ENCODE results near the gene KNSTRN. TPM values are rescaled to one million over a fixed set of nuclear protein-coding genes. Genes with fewer than 3 reads are reported as not detected.
A peak's percentile ranks its signal among the peaks of the same experiment; 100 is the strongest.

KNSTRN gene
- total RNA-seq, 1 experiment from 2014 or later: 117 TPM

DNA sequence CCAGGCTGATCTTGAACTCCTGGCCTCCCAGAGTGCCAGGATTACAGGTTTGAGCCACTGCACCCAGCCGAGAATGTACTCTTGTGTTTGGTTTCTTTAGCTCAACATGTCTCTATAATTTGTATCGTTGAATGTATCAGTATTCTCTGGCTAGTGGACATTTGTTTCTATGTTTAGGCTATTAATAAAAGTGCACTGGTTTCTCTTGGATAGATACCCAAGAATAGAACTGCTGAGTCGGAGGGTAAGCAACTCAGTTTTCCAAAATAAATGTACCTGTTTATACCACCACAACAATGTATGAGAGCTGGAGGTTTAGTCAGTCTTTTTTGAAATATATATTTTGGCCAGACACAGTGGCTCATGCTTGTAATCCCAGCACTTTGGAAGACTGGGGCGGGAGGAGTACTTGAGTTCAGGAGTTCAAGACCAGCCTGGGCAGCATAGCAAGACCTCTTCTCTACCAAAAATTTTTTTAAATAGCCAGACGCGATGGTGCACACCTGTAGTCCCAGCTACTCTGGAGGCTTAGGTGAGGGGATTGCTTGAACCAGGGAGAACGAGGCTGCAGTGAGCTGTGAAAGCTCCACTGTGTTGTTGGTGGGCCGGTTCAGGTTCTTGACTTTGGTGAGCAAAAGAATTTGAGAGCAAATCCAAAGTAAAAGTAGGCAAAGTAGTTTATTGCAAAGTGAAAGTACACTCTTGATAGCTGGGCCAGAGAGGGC, 15.3 kb downstream of the KNSTRN start:
- DNase-seq (ENCODE audit: low spot score): no peak

GRCh38 chr15:40398413-40398873, 15.9 kb downstream of the KNSTRN start:
- DNase-seq (ENCODE audit: low spot score): no peak

GRCh38 chr15:40399370-40399769, 16.8 kb downstream of the KNSTRN start:
- DNase-seq (ENCODE audit: low spot score): no peak

- DNase-seq (ENCODE audit: low spot score): peak; percentile 89
Observed at GRCh38 chr15:40405501-40406381, 23.2 kb downstream of the KNSTRN start, which contains the start of gene IVD. TSS of gene IVD (plus strand) at chr15:40405795. CDS start at chr15:40405828, 33 bp downstream.

GRCh38 chr15:40407330-40407990, 24.9 kb downstream of the KNSTRN start:
- no peak for DNase-seq (ENCODE audit: low spot score)

- no peak for DNase-seq (ENCODE audit: low spot score)
Observed at GRCh38 chr15:40409366-40409765, 26.8 kb downstream of the KNSTRN start.

- no peak for DNase-seq (ENCODE audit: low spot score)
Observed at GRCh38 chr15:40410476-40410875, 28.0 kb downstream of the KNSTRN start.

DNA sequence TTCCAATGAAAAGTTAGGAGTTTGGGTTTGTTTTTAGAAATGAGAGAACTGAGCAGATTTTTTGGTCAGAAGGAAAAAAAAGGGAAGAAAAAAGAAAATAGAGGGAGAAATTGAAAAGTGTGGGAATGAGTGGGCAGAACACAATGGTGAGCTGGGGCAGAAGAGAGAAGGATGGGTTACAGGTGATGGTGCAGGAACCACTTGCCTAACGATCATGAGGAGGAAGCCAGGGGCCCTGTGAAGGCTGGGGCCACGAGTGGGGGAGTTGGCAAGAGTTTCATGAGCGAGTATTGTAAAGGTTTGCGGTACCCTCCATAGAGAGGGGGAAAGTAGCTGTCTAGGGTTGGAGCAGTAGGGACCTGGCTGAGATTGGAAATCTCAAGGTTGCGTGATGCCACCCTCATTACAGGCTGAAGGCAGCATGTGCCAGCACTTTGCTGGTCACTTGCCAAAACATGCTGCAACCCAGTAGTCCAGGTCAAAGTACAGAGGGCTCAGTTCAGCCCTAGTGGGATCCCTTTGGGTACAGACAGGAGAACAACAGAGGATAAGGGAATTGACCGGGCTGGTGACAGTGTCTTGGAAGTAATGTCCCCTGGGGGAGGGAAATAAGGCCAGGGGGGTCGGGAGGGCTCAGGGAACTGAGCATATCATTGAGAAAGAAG, 29.7 kb downstream of the KNSTRN start:
- no peak for DNase-seq (ENCODE audit: low spot score)

DNA sequence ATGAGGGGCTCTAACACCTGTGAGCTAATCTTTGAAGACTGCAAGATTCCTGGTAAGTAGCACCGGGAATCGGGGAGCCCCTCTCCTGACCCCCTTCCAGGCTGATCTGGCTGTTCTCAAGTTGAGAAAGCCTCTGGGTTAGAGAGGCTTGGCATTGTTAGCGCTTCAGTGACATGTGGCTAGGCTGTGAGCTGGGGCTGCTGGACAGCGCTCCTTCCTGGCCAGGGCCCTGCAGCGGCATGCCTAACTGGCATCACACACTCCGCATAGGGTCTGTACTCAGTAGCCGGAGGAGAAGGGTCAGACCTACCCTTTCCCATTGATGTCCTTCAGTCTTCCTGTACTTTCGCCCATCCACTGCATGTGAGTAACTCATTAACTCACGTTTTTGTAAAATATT, 30.5 kb downstream of the KNSTRN start:
- DNase-seq (ENCODE audit: low spot score): no peak

- DNase-seq (ENCODE audit: low spot score): no peak
Observed at GRCh38 chr15:40414816-40415215, 32.3 kb downstream of the KNSTRN start.

GRCh38 chr15:40415226-40415625, 32.7 kb downstream of the KNSTRN start:
- DNase-seq (ENCODE audit: low spot score): no peak

- DNase-seq (ENCODE audit: low spot score): no peak
Observed at GRCh38 chr15:40416056-40416455, 33.5 kb downstream of the KNSTRN start.

- DNase-seq (ENCODE audit: low spot score): no peak
Observed at GRCh38 chr15:40418126-40418525, 35.6 kb downstream of the KNSTRN start.

DNA sequence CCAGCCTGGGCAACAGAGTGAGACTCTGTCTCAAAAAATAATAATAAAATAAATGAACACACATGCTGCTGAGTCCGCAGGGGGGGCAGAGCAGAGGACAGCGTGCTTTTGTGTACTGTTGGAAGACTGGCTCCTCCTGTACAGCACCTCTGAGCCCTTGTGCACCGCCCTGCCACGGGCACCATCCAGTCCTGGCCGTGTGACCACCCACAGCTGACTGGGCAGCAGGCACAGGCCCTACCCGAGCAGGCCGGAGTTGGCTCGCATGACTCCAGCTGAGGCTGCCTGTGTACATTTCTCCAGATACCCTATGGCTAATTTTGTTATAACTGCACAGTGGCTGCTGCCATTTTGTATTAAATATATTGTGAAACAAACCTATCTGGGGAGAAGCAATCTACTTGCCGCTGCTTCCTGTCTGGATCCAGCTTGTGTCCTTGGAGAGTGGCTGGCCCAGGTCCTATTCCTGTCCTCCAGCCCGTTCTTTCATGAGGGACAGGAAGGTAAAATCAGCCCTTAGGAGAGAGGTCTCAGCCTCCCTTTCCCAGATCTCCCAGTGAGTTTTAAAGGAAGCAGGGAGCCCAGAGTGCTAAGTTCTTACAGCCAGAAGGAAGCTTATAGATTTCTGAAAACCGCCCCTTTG, 37.7 kb downstream of the KNSTRN start:
- DNase-seq (ENCODE audit: low spot score): no peak

DNA sequence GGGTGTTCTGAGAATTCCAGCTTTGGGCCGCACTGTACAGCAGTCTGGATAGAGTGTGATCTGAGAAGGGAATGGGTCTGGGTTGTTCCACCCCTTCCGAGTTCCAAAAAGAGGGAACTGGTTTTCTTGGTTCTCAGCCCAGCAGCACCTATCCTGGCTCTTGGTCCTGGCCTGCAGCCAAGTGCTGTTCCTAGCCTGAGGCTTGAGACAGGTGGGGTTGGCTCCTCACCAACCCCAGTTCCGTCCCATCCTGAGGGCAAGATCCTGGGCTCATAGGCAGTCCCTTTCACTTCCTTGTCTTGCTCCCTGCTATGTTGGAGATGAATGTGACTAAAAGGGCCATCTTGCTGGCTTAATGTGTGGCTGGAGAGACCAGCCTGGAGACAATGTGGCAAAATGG, 38.3 kb downstream of the KNSTRN start:
- DNase-seq (ENCODE audit: low spot score): no peak

DNA sequence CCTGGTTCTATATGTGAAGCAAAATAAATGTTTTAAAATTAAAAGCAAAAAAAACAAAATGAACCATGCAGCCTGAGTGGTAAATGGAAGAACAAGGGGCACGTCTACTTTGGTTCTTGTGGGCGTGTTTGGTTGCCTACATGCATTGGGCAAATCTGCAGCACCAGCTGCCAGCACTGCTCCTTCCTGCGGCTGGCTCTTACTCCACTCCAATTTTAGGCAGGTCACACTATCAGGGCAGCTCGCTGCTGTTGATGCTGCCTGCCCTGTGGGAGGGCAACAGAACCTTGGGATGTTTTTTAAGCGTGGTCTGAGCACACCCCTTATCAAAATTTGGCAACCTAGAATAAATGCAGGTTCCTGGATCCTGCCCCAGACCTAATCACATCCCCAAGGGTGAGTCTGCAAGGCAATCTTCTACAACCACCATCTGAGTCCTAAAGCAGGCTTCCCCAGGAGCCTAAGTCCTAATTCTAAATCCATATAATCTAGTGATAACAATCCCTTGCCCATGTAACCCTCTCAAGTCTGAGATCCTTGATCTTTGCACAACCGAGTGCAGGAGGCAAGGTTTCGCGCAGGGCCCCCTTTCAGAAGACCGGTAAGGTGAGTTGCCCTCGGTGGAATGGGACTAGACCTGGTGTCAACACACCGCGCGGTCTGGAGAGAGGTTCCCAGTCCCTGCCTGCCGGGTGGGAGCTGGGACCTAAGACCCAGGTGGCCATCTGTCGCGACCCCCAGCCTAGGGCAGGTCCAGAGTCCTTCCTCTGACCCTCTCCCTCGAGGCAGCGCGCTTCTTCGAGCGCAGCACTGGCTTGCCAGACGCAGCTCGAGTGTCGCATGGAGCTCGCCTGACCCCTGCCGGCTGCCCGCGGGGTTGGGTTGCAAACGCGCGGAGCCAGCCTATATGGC, 39.0 kb downstream of the KNSTRN start:
- DNase-seq (ENCODE audit: low spot score): no peak

GRCh38 chr15:40424483-40425115, 42.1 kb downstream of the KNSTRN start:
- DNase-seq (ENCODE audit: low spot score): no peak

DNA sequence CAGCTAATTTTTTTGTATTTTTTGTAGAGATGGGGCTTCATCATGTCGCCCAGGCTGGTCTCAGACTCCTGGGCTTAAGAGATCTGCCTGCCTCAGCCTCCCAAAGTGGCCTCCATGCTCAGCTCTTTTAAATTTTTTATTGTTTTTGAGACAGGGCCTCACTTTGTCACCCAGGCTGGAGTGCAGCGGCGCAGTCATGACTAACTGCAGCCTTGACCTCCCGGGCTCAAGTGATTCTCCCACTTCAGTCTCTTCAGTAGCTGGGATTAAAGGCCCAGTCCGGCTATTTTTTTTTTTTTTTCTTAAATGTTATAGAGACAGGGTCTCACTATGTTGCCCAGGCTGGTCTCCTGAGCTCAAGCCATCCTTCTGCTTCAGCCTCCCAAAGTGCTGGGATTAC, 43.2 kb downstream of the KNSTRN start:
- no peak for DNase-seq (ENCODE audit: low spot score)

DNA sequence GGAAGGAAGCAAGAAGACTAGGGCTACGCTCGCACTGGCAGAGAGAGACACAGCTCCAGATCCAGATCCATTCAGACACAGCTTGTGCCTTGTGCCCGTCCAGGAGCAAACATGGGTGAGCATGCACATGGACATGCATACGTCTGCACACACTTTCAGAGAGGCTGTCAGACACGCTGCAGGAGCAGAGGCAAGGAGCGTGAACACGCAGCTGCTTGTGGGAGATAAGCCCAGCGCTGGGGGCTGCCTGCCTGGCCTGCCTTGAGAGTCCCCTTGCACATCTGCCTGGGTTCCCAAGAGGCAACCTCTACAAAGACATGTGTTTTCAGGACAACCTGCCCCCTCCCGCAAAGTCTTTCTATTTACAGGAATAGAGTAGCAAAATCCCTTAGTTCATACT, 44.7 kb downstream of the KNSTRN start:
- no peak for DNase-seq (ENCODE audit: low spot score)

DNA sequence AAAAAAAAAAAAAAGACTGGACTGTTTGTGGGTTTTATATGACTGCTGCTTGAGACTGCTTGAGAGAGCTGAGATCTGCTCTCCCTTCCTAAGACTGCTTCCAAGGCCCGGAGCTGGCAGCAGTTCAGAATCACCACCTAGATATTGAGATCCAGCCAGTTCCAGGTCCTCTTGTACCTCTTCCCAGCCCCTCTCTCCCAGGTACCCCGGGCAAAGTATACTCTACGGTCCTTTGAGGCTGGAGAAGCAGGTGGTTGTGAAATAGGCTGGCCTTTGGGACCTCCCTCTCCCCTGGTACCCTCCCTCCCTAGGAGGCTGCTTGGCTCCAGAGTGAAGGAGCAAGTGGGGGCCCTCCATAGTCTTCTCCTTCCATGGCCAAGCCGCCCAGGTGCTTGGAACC, 45.7 kb downstream of the KNSTRN start:
- no peak for DNase-seq (ENCODE audit: low spot score)
